CD4-positive, alpha-beta T cell treated with Interleukin-4 for 1 hour (primary cell): ENCODE results near the gene CEP85L.

Experiments used
- DNase-seq, 2 donors: peaks; one replicate each; pipeline ENCODE4 v3.0.0-alpha.2; 2020 to 2022

Gene CEP85L

GRCh38 chr6:118651282-118652050 is at the start of gene CEP85L:
TSS of gene CEP85L (minus strand) at chr6:118651591. CDS start at chr6:118651269, 322 bp downstream.
- peak; percentile 90 to 91 for DNase-seq

GRCh38 chr6:118700531-118700930 is 49.1 kb upstream of the CEP85L start:
- DNase-seq: no peak

GRCh38 chr6:118697554-118697953 is 46.2 kb upstream of the CEP85L start:
- peak in 1 of 2 donors; percentile 34 for DNase-seq

GRCh38 chr6:118696271-118696670 is 44.9 kb upstream of the CEP85L start:
- no peak for DNase-seq

GRCh38 chr6:118693562-118693961 is 42.2 kb upstream of the CEP85L start:
- DNase-seq: no peak

GRCh38 chr6:118685823-118686449 is 34.5 kb upstream of the CEP85L start:
- DNase-seq: no peak

GRCh38 chr6:118683881-118684872 is 32.8 kb upstream of the CEP85L start:
- DNase-seq: no peak

- DNase-seq: no peak
These were observed 29.2 kb upstream of the CEP85L start for GRCh38 chr6:118680452-118681095.

GRCh38 chr6:118679327-118679901 is 28.0 kb upstream of the CEP85L start:
- DNase-seq: no peak

GRCh38 chr6:118678866-118679265 is 27.5 kb upstream of the CEP85L start:
- no peak for DNase-seq

- DNase-seq: no peak
These were observed 25.8 kb upstream of the CEP85L start for GRCh38 chr6:118677193-118677592.

- no peak for DNase-seq
These were observed 23.8 kb upstream of the CEP85L start for GRCh38 chr6:118675225-118675624.

- DNase-seq: no peak
These were observed 23.4 kb upstream of the CEP85L start for GRCh38 chr6:118674772-118675171.

- no peak for DNase-seq
These were observed 21.3 kb upstream of the CEP85L start for GRCh38 chr6:118672678-118673077.

GRCh38 chr6:118669561-118669960 is 18.2 kb upstream of the CEP85L start:
- no peak for DNase-seq

GRCh38 chr6:118668761-118669385 is 17.5 kb upstream of the CEP85L start:
- DNase-seq: no peak

- no peak for DNase-seq
These were observed 16.6 kb upstream of the CEP85L start for GRCh38 chr6:118667988-118668387.

GRCh38 chr6:118665011-118665410 is 13.6 kb upstream of the CEP85L start:
- DNase-seq: peak in 1 of 2 donors; percentile 38

GRCh38 chr6:118663993-118664985 is 12.9 kb upstream of the CEP85L start:
- DNase-seq: peak in 1 of 2 donors; percentile 48

- no peak for DNase-seq
These were observed 10.4 kb upstream of the CEP85L start for GRCh38 chr6:118661831-118662230.

- DNase-seq: peak; percentile 65 to 76
These were observed 8.8 kb upstream of the CEP85L start for GRCh38 chr6:118660218-118660569.
